ENCODE measurements around the gene PNPLA5.
A peak's percentile ranks its signal among the peaks of the same experiment; 100 is the strongest.
"Not testable (repeated sequence)": the region's sequence is repeated elsewhere in the genome, so short reads cannot be mapped to it uniquely, and the experiment has no call there.

Gene PNPLA5

DNA sequence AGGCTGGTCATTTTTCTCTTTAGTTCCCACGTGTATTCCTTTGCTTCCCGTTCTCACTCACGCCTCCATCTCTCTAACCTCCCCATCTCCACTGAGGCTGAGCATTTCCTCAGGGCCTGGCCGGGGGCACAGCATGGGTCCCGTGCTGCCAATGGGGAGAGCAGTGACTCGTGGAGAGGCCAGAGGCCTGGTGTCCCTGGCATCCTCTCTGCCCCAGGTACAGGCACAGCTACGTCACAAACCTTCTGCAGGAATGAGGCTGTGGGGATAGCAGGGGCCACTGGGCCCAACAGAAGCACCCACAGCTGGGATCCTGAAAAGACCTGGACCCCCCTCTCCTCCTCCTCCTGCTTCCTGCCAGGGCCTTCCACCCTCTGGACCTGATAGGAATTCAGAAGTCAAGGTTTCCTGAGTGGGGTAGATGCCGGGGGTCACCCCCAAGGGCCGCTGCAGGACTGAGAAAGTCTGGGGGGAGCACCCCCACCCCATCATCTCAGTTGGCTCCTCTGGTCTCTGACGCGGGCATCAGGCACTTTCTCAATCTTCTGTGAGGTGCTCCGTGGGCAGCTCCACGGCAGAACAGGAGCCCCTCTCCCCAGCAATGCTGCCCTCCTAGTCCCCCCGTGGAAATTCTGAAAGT is 11.8 kb downstream of the PNPLA5 start:
- DNase-seq: no peak

DNA sequence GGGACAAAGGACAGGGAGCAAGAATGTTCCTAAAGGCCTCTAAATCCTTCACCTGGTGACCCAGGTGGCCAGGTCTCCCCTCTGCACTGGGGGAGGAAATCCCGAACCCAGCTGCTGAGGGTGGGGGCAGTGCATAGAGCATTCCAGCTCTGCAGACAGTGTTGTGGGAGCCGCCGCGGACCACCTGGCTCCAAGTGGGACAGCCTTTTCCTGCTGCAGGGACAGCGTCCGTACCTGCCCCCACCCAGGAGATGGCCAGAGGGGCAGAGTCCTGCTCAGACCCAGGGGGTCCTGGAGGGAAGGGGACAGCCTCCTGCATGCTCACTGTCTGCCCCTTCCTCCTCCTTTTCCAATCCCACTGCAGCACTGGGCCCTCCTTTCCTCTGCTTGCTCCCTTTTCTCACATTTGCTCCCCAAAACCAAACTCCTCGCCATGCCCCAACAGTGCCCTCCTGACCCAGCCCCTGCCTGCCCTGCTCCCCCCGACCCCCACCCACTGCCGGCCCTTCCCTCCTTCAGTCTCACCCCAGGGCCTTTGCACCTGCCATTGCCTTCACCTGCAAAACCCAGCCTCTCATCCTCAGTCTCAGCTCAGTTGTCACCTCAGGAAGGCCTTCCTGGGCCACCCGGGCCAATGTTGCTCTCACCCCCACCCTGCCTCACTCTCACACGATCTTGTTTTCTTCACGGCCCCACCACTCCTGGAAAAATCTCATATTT is 12.8 kb downstream of the PNPLA5 start:
- no peak for DNase-seq

DNA sequence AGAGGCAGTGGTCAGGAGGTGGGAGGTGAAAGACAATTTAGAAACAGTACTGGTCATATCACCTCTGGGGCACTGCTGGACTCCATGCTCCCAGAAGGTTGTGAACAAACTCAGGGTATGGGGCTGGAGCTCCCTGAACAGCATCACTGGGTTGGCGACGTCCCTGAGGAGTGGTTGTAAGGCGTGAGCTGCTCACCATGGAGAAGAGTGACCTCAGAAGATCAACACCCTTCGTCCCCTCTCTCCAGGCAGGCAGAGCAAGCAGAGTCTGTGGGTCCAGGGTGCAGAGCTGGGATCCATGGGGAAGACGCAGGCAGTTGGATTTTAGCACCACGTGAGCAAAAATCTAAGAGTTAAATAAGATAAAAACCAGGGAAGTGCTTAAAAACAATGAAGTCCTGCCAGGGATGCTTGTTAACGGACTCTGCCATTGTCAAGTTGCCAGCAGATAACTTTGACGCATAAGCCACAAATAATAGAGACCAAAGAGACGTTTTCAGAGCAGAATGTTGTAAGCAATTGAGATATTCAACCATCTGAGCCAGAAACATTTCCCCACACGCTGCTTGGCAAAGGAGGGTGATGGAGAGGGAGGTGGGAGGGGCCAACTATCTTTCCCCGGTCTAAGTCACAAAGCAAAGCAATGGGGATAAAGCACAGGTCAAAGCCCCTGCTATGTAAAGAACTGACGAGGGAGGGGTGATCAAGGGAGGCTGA is 13.6 kb downstream of the PNPLA5 start:
- no peak for DNase-seq

DNA sequence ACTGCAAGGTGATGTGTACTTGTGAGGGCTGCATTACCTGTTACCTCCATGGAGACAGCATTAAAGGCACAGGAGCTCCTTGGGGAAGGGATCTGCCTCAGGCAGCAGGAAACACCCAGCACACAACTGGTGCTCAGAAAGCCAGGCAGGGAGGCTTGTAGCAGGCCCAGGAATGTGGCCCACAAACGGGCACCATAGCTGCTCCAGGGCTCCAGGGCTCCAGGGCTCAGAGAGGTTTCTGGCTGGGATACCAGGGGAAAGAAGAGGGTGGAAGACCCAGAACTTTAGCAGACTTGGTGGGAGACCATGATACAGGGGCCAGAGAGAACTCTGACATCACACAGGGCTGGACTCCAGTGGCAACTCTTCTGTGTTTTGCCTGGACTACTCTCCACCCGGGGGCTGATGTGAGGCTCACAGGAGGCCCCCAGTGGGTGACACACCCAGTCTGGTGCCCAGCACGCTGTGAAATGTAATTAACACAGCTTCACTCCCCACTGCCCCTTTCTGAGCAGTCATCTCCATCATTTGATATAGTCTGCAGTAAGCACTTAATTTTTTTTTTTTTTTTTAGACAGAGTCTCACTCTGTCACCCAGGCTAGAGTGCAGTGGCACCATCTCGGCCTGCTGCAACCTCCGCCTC is 14.8 kb downstream of the PNPLA5 start:
- DNase-seq: no peak

DNA sequence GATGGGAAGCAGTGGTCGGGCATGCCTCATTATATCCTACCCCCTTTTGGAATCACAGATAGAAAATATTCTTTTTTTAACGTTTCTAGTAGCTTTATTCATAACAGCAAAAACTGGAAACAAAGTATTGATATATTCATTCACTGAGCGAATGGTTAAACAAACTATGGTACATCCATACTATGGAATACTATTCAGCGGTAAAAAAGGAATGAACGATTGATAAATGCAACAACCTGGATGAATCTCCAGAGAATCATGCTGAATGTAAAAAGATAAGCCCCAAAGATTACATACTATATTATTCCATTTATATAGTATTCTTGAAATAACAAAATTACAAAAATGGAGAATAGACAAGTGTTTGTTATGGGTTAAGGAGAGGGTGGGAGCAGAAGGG is 22.0 kb downstream of the PNPLA5 start:
- no peak for DNase-seq

DNA sequence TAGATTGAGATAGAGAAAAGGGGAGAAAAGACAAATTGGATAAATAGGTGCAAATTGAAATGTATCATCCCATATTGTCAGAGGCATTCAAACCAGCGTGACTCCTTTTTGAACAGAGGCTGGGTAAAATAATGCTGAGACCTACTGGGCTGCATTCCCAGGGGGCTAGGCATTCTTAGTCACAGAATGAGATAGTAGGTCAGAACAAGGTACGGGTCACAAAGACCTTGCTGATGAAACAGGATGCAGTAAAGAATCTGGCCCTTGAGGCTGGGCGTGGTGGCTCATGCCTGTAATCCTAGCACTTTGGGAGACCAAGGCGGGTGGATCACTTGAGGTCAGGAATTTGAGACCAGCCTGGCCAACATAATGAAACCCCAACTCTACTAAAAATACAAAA is 22.8 kb downstream of the PNPLA5 start:
- DNase-seq: not testable (repeated sequence)

DNA sequence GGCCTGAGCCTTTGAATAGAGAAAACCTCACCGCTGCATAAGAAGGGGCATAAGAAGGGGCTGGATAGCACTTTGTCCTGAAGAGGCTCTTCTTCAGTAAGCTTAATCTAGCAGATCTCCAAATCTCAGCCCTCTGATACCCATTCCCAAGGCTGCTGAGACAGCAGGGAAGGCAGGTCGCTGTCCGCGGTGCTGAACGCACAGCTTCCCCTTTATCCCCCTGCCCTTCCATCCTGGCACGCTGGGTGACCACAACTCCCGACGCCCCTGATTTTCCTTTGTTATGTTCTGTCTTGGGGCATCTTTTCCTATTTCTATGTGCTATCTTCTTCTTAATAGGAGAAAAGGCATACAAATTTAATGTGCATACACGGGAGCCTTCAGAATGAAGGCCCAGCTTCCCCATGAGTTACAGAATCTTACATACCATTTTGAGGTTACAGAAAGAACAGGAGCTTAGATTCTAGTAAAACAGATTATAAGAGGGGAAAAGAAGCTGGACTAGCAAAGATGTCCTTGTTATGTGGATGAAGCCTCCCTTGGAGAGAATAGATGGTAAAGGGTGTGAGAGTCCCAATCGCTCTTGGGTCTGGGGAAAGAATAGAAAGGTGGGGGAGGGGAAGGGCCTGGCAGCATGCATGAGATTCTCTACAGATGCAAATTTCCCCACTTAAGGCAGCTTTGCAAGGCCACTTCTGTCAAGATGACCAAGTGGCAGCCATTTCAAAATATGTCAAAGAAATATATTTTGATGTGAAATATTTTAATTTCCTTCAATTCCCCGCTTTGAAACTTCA is 23.8 kb downstream of the PNPLA5 start:
- peak; percentile 45 for DNase-seq

DNA sequence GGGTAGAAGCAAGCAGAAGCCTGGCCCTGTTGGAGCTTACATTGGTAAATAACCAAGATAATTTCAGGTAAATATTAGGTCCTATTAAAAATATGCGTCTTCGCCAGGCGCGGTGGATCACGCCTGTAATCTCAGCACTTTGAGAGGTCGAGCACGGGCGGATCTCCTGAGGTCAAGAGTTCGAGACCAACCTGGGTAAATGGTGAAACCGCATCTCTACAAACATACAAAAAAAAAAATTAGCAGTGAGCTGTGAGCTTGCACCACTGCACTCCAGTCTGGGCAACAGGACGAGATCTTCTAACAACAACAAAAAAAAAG is 29.0 kb downstream of the PNPLA5 start:
- no peak for DNase-seq

DNA sequence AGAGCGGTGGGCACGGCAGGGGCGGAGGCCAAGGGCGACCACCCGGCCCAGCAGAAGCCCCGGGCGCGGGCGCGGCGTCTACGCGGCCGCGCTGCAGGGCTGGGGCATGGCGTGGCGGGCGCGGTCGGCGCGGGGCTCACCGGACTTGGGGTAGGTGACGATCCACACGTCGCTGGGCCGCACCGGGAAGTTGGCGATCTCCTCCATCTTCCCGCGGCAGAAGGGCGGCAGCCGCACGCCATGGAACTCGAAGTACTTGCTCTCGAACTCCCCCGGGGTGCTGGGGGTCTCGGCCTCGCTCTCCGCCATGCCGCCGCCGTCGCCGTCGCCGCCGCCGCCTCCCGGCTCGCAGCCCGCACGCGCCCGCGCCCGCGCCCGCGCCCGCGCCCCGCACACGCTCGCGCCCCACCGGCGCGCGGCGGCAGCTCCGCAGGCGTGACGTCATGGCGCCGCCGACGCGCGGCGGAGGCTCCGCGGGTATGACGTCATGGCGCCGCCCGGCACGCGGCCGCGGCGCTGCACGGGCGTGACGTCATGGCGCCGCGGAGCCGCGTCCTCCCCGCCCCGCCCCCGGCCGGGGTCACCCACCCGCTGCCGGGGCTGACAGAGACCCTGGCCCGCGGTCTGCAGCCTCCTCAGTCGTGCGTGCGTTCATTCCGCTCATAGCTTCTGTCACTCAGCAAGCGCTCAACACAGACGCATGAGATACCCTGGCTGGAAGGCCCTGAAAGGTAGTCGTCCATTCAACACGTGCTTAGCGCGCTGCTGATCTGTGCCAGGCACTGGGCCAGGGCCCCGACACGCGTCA is 29.5 kb downstream of the PNPLA5 start, which contains the start of gene SULT4A1:
Gene SULT4A1, minus strand, starts transcription at position 440 of the 808 bp plus-strand sequence. Its CDS starts 131 bp downstream, at position 309.
- DNase-seq: no peak

DNA sequence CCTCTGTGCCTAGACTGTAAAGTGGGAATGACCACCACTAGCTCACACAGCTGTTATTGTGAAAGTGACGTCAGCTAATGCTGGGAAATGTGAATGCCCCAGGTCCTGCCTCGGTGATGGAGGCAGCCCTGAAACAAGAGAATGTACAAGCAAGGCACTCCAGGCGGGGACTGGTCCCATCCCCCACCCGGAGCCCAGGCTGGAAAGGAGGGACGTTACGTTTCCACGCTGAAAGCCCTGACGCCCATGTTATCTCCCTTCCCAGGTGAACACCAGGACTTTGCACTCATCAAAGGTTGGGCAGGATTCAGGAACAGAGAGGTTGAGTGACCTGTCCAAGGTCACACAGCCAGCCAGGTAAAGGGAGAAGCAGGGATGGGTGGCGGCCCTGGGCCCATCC is 30.3 kb downstream of the PNPLA5 start:
- DNase-seq: no peak

DNA sequence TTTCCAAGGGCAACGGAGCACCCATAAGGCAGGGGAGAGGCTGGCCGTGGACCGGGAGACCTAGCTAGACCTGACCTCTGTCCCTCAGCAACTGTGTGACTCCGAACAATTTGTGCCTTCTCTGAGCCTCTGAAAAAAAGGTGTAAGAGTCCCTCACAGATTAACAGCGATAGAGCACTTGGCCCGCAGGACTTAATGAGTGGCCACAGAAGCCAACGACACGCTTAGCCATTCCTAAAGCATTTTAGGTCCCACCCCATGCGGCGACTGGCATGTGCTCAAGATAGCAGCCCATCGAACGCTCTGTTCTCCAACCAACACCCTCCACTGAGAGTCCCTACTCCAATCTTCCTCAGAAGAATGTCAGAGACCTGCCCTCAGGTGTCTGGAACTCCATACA is 31.0 kb downstream of the PNPLA5 start:
- no peak for DNase-seq

DNA sequence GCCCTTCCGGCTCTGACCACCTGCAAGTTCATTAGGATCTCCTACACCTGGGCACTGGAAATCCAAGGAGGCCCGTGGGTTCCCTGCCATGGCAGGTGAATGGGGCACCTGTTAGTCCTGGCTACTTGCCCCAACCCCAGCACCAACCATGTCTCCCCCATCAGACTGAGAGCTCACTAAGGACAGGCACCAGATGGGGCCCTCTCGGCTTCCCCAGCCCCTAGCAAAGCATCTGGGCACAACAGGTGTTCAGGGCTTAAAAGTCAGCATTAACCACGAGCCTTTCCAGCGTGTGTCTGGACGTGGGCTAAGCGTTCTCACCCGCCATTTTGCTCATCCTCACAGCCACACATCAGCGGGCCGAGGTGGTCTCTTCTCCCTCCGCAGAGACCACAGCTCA is 31.7 kb downstream of the PNPLA5 start:
- no peak for DNase-seq

DNA sequence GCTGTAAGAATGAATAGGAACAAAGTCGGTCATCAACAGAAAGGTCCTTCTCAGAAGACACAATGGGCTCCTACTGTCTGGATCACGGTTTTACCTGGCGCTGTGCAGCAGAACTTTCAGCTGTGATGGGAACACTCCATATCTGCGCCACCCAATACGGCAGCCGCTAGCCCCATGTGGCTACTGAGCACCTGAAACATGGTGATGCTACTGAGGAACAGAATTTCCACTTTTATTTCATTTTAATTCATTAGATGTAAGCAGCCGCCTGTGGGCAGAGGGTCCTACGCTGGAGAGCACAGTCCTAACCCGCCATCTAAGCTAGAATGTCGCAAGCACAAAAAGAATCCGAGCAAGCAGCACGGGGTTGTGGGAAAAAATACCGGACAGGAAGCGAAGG is 32.2 kb downstream of the PNPLA5 start:
- no peak for DNase-seq

DNA sequence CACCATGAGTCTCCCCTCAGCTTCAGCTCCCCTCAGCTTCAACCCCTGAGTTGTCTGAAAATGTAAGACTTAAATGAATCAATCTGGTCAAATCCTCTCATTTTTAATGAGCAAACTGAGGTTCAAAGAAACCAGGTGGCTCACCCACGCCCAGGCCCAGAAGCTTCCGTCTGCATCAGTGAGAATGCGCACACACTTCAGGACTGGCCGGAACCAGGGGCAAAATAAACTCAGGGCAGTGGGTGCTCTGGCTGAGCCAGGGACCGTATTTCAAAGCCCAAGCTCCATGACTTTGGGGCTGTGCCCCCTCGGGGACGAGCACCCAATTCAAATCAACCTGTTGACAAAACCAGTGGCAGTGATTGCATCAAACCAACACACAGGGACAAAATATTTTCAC is 32.6 kb downstream of the PNPLA5 start:
- DNase-seq: no peak

DNA sequence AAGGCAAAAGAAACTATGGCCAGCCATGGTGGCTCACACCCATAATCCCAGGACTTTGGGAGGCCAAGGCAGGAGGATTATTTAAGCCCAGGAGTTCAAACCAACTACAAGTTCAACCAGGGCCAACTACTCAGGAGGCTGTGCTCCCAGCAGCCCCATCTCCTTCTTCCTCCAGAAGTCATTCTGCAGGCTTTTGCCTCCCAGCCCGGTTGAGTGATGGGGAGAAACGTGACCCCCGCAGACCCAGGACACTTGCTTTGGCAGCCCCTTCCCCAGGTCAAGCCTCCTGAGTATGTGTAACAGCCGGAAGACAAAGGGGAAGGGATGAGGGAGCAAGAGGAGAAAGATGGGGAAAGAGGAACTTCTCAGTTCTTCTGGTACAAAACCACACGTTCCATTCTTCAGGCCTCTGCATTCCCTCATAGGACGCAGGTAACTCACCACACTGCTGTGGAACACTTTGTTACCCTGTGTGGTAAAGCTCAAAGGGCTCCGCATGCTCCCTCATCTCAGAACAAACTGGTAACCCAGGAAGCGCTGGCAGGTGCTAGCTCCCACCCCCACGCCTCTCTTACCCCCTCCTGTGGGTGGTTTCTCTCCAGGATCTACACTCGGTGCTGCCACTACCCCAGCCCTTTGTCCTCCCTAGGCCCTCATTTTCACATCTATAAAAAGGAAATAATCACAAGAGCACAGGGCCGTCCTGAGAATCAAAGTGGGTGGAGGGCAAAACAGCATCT is 33.5 kb downstream of the PNPLA5 start:
- no peak for DNase-seq

DNA sequence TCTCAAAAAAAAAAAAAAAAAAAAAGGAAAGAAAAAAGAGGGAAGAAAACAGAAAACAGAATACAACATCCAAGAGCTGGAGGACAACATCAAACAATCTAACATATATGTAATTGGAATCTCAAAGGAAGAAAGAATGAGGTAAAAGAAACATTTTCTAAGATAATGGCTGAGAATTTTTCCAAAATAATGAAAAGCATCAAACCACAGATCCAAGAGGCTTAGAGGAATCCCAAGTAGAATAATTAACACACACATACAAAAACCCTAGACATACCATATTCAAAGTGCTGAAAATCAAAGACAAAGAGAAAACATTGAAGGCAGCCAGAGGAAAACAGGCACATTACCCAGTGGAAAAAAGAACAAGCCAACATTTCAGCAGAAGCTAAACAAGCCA is 34.4 kb downstream of the PNPLA5 start:
- no peak for DNase-seq

DNA sequence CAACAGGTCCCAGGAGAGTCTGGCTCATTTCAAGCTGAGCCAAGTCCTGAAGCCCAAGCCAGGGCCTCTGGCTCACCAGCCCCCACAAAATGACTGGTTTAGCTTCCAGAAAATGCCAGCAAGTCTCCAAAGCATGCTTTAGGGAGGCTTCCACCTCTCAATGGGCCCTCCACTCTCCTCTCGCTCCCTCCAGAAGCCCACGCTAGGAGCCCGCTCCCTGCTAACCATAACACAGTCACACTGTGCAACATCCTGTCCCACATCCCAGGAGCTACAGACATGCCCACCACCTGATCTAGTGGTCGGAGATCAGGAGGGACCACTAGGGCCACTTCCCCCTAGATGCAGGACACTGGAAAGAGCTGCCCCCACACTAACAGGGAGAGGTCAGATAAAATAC is 36.4 kb downstream of the PNPLA5 start:
- no peak for DNase-seq

DNA sequence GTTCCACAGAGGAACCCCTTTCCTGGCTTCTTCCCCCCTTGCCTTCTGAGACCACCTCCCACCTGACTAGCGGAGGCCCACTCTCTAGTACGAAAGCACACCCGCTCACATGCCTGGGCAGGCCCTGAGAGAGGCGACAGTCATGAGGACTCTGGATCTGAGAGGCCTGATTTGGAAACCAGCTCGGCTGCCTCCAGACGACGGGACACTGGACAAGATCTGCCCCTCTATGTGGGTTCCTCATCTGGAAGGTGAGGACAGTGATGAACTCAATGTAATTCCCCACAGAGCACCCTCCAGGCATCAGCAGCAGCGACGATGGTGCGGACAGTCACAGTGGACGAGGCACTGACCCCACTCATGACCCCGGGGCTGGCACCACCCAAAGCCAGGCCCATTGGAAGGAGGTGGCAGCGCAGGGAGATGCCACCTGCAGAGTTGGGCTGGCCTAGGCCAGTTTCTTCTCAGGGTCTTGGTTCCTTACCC is 37.0 kb downstream of the PNPLA5 start:
- no peak for DNase-seq

DNA sequence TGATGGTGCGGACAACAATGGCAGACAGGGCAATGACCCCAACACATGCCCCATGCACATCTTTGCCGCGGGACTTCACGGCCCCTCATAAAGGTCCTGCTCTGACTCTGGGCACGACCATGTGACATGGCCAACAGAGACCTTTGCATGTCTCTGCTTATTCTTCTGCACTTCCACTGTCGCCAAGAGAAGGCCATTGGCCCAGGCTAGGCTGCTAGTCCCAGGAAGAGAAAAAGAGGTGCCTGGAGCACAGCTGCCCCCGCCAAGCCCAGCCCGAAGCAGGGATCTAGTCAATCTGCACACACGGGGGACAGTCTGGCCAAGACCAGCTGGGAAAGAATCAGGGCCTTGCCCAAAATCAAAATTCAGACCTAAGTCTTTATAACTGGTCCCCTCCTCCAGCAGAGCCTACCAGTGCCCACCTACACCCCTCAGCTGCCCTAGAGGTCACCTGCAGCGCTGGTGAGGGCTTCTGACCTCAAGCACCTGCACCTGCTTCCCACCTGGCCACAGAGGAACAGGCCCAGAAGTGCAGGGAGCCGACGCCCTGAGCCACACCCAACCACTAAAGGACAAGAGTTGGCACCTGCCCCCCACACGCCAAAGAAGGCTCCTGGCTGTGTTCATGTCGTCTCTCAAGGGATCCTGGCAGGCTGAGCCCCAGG is 37.6 kb downstream of the PNPLA5 start:
- no peak for DNase-seq

DNA sequence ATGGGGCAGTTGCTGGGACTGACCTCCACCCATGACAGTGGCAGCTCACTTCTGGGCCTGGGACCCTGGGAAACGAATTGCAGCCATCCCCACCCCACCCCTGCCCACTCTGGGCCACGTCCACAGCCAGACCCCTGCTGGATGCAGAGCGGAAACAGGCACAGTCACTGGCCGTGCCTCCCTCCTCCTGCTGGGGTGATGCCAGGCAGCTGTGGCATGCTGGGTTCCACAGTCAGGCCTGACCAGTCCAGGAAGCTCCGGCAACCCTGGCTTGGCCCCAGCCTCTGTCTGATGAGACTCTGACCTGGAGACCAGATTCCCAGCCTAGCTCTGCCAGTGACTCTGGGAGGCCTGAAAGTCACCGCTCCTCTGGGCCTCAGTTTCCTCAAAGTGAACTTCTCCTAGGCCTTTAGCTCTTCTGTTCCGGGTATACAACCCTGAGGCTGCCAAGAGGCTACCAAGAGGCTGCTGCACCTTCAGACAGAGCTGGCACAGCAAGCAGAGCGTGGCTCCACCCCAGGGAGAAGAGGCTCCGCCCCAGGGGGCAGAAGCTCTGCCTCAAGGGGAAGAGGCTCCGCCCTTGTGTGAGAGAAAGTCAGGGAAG is 38.4 kb downstream of the PNPLA5 start:
- no peak for DNase-seq
